GM06990 (cell line): ENCODE results near the gene GRM4.

Experiments
- DNase-seq: peaks from one replicate; pipeline ENCODE4 v3.0.0-alpha.2; 2011; ENCODE audit not compliant: insufficient read length; ENCODE audit errors: extremely low read depth
- H3K27me3 ChIP-seq: replicated peaks from 2 replicates; pipeline ENCODE4 v1.6.0; 2011; ENCODE audit warnings: low read length; ENCODE audit not compliant: control insufficient read depth, insufficient read depth
- H3K36me3 ChIP-seq: 2 replicates; pipeline ENCODE4 v1.5.1; 2011; ENCODE audit warnings: low read length; ENCODE audit not compliant: control insufficient read depth, insufficient read depth
- H3K4me3 ChIP-seq: replicated peaks from 2 replicates; pipeline ENCODE4 v1.5.1; 2011; ENCODE audit warnings: low read depth, mild to moderate bottlenecking, control low read depth, low read length
- TF ChIP-seq, protein P1 (sequence below): IDR thresholded peaks from 2 replicates; pipeline ENCODE4 v1.5.1; 2011; ENCODE audit warnings: low read length, control low read depth, mild to moderate bottlenecking, inconsistent platforms; ENCODE audit not compliant: insufficient read depth, poor library complexity, severe bottlenecking

The GRM4 gene

DNA sequence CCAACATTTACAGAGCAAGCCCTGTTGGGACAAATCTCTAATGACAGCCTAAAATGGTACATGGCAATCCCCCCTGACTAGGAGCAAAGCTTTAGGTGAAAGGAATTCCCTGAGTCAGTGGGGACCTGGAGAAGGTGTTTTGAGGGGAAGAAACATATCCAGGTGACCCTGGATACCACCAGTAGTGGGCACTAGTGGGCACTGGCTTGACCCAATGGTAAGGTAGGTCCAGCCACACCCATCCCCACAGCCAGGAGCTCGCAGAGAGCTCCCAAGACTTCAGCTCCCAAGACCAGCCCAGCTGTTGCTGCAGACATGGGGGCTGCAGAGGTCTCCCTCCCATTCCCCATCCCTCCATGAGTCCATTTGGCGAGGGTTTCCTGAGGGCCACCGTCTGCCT, 19.5 kb downstream of the GRM4 start:
- Histone ChIP-seq H3K27me3 (peaks cover 1% of the 10 kb centered on the region; the same call in 1 of the 2 replicates), H3K4me3 (no peak overlapping the region), H3K36me3 (no peaks in the 10 kb centered on the region)
- DNase-seq: no peak
- TF ChIP-seq, protein P1, sequence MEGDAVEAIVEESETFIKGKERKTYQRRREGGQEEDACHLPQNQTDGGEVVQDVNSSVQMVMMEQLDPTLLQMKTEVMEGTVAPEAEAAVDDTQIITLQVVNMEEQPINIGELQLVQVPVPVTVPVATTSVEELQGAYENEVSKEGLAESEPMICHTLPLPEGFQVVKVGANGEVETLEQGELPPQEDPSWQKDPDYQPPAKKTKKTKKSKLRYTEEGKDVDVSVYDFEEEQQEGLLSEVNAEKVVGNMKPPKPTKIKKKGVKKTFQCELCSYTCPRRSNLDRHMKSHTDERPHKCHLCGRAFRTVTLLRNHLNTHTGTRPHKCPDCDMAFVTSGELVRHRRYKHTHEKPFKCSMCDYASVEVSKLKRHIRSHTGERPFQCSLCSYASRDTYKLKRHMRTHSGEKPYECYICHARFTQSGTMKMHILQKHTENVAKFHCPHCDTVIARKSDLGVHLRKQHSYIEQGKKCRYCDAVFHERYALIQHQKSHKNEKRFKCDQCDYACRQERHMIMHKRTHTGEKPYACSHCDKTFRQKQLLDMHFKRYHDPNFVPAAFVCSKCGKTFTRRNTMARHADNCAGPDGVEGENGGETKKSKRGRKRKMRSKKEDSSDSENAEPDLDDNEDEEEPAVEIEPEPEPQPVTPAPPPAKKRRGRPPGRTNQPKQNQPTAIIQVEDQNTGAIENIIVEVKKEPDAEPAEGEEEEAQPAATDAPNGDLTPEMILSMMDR: no peak

DNA sequence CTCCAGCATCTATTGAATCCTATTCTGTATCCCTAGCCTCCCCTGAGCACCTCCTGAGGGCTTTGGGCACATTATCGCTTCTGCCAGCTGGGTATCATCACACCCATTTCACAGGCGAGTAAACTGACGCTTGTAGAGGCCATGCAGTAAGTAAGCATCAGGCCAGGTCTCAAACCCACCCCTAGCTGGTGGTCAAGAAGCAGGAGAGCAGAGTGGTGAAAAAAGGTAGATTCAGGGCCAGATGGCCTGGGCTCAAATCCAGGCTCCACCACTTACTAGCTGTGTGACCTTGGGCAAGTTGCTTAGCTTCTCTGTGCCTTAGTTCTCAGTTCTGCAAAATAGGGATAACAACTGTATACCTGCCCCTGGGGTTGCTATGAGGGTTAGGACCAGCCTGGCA, 19.9 kb downstream of the GRM4 start:
- peaks cover 1% of the 10 kb centered on the region; the same call in 1 of the 2 replicates for H3K27me3 ChIP-seq
- no peak for DNase-seq
- TF ChIP-seq, protein P1: no peak
- H3K36me3 ChIP-seq: no peaks in the 10 kb centered on the region
- no peak overlapping the region for H3K4me3 ChIP-seq

DNA sequence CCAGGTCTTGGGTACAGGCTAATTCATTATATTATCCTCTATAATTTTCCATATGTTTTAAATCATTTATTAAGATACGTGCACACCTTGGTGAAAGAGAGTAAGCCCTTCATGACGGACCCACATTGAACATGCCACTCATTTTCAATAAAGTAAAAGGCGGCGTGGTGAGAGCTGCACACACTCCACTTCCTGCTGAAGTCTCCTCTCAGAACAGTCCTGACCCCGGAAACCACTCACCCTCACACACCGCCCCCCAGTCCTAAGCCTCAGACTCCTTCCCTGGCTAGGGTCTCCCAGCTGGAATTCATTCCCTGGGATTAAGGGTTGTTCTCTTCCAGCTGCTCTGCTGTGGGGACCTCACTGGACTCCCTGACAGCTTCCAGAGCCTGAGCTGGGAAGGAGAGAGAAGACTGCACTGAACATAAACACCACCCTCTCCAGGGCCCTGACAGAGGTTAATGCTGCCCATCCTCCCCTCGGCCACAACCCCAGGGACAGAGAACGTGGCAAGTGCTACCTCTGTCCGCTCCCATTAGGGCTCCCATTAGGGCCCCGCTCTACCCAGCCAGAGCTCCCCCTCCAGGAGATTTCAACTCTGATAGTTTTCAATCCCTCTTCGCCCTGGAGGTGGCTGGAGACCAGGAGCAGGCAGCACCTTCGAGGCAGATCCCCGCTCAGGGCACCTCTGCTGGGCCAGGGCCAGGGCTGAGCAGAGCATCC, 24.8 kb downstream of the GRM4 start:
- TF ChIP-seq, protein P1: peak; percentile 2
- no peak for DNase-seq
- H3K36me3 ChIP-seq: no peaks in the 10 kb centered on the region
- H3K27me3 ChIP-seq: peaks cover 1% of the 10 kb centered on the region; the same call in 1 of the 2 replicates
- H3K4me3 ChIP-seq: no peak overlapping the region

DNA sequence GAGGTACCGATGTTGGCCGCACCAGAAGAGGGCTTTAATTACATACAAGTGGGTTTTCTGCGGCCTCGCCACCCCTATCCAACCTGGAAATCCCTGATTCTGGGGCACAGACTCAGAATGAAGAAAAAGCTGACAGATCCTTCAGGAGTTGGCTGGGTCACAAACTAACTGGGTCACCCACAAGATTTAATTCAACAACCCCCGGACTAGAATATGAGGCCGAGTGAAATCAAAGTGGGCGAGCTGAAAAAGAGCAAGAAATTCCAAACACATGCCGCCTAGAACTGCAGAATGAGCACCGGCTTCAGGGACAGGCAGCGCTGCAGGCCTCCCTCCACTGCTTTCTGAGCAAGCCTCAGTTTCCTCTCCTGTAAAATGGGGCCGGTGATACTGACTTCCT, 30.0 kb downstream of the GRM4 start:
- Histone ChIP-seq H3K36me3 (no peaks in the 10 kb centered on the region), H3K4me3 (no peak overlapping the region), H3K27me3 (peaks cover 2% of the 10 kb centered on the region)
- TF ChIP-seq, protein P1: no peak
- DNase-seq: no peak

DNA sequence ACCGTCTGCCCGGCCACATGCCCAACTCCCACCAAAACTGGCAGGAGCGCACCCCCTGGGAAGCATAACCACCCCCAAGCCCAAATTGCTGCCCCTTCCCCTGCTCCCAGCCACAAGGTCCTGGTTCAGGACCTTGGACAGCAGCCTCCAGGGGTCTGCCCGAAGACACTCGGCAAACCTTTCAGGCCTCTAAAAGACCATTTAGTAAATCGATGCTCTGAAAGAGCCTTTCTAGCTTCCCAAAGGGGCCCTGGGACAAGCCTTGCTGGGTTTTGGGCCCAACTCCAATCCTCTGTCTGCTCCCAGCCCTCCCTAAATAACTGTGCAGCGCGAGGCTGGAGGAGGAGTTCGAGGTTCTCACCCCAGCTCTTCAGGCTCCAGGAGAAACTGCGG, 30.5 kb downstream of the GRM4 start:
- no peak for DNase-seq

More for the DNA sequence above, 30.5 kb downstream of the GRM4 start:
- Histone ChIP-seq H3K27me3 (peaks cover 2% of the 10 kb centered on the region), H3K4me3 (no peak overlapping the region), H3K36me3 (no peaks in the 10 kb centered on the region)
- TF ChIP-seq, protein P1: no peak
